Astrocyte (in vitro differentiated cells and primary cell): ENCODE data around the gene ZMIZ1.

Source experiments
- EZH2 ChIP-seq: IDR thresholded peaks from 2 replicates; pipeline ENCODE4 v1.6.1; 2012; ENCODE audit warnings: mild to moderate bottlenecking, low read length, inconsistent platforms; ENCODE audit not compliant: insufficient read depth
- TF ChIP-seq, protein P1 (sequence below): IDR thresholded peaks from 2 replicates; pipeline ENCODE4 v1.5.1; 2011; ENCODE audit warnings: low read depth, mild to moderate bottlenecking, inconsistent platforms, low read length, moderate library complexity; ENCODE audit not compliant: insufficient read depth

DNA sequence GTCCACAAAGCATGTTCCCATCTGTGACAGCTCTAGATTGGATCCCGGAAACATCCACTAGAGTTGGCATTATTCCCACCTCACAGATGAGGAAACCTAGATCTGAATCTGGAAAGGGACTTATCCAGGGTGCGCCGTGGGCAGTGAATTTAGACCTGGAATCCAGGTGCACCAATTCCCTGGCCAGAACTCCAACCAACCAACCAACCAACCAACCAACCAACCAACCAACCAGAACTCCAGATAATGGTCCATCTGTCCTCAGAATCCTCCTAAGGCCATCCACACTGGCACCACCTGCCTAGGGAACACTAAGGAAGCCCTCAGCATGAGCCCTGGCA is 42.0 kb upstream of the ZMIZ1 start:
- TF ChIP-seq, protein P1, sequence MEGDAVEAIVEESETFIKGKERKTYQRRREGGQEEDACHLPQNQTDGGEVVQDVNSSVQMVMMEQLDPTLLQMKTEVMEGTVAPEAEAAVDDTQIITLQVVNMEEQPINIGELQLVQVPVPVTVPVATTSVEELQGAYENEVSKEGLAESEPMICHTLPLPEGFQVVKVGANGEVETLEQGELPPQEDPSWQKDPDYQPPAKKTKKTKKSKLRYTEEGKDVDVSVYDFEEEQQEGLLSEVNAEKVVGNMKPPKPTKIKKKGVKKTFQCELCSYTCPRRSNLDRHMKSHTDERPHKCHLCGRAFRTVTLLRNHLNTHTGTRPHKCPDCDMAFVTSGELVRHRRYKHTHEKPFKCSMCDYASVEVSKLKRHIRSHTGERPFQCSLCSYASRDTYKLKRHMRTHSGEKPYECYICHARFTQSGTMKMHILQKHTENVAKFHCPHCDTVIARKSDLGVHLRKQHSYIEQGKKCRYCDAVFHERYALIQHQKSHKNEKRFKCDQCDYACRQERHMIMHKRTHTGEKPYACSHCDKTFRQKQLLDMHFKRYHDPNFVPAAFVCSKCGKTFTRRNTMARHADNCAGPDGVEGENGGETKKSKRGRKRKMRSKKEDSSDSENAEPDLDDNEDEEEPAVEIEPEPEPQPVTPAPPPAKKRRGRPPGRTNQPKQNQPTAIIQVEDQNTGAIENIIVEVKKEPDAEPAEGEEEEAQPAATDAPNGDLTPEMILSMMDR = no peak
- TF ChIP-seq EZH2 = no peak
